ENCODE measurements around the gene RTTN. TPM values are rescaled to one million over a fixed set of nuclear protein-coding genes. Genes with fewer than 3 reads are reported as not detected.

RTTN gene
- polyA plus RNA-seq, 1 of the 3 experiments (the other 2 are of a cell fraction): 4.7 TPM

- TF ChIP-seq CTCF (IDR thresholded peaks at IDR 0.05): no peak
- TF ChIP-seq MEF2A (IDR thresholded peaks at IDR 0.05; ENCODE audit: borderline replicate concordance, low read depth): no peak
- peak; percentile 57 for TF ChIP-seq GATA2 (CRISPR knock-in tag; IDR thresholded peaks at IDR 0.05)
- no peak for TF ChIP-seq PBX3 (IDR thresholded peaks at IDR 0.05)
- no peak for TF ChIP-seq USF2 (IDR thresholded peaks at IDR 0.05; ENCODE audit: borderline replicate concordance, low read depth, low read length)
- TF ChIP-seq FOSL2 (IDR thresholded peaks at IDR 0.05; ENCODE audit: borderline replicate concordance, low read depth): no peak
- TF ChIP-seq ZBTB33 (IDR thresholded peaks at IDR 0.05; ENCODE audit: borderline replicate concordance, low read depth): no peak
- no peak for TF ChIP-seq JUND (IDR thresholded peaks at IDR 0.05)
- no peak for TF ChIP-seq MAX (IDR thresholded peaks at IDR 0.05; ENCODE audit: low read depth)
- TF ChIP-seq EZH2phosphoT487 (IDR thresholded peaks at IDR 0.05; ENCODE audit: borderline replicate concordance, low read depth): no peak
- no peak for TF ChIP-seq FOXM1 (IDR thresholded peaks at IDR 0.05; ENCODE audit: low read depth)
- peak; percentile 47; the same call in 1 of the 2 replicates for TF ChIP-seq RCOR1 (IDR thresholded peaks at IDR 0.05; ENCODE audit: low read length)
- no peak for TF ChIP-seq RAD21 (IDR thresholded peaks at IDR 0.05; ENCODE audit: low read length)
- TF ChIP-seq SMC3 (IDR thresholded peaks at IDR 0.05; ENCODE audit: low read depth, low read length): no peak
- no peak for TF ChIP-seq RFX5 (IDR thresholded peaks at IDR 0.05; ENCODE audit: low read length)
- no peak for TF ChIP-seq RXRA (IDR thresholded peaks at IDR 0.05; ENCODE audit: borderline replicate concordance, low read depth)
- no peak for TF ChIP-seq TAF1 (IDR thresholded peaks at IDR 0.05; ENCODE audit: borderline replicate concordance, low read depth, low read length)
These were observed 206.9 kb downstream of the RTTN start (continued) for GRCh38 chr18:69998523-69998987.

Measured in SK-N-SH (cell line).